Effector CD4-positive, alpha-beta T cell (primary cell): Measurements from ENCODE around the gene CFAP92.
A peak's percentile ranks its signal among the peaks of the same experiment; 100 is the strongest.

Source experiments
- DNase-seq: peaks from one replicate; pipeline ENCODE4 v3.0.0-alpha.2; 2020

CFAP92 gene

DNA sequence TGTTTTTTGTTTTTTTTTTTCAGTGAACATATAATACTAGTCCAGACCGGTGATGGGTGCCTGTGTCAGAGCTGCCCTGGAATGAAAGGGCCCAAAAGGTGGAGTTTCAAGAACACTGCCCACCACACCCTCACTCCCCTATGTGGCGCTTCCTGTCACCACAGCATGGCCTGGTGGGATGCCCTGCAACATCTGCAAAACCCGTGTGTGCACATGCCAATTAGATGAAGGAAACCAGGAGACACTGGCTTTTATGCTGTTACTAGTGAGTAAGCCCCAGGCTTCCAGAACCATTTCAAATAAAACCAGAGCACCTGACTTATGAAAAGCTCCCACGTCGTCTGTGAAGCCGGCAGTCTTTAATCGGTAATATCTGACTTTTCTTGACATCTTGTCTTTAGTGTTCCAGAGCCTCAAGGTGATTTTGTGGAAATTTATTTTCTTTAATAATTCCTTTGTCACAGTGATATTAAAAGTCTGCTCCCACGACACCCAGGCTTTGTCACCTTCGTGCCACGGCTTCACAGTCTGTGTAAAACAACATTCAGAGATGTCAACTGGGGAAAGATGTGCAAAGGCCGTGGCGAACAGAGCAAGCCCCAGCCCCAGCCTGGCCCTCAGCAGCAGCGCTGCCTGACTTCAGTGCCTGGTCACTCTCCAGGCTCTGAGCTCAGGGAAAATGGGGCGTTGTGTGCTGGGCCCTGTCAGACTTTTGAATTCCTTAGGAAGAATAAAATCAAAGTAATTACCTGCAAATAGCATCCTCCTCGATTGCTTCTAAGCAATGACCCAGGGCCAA, 6.4 kb downstream of the CFAP92 start:
- no peak for DNase-seq

DNA sequence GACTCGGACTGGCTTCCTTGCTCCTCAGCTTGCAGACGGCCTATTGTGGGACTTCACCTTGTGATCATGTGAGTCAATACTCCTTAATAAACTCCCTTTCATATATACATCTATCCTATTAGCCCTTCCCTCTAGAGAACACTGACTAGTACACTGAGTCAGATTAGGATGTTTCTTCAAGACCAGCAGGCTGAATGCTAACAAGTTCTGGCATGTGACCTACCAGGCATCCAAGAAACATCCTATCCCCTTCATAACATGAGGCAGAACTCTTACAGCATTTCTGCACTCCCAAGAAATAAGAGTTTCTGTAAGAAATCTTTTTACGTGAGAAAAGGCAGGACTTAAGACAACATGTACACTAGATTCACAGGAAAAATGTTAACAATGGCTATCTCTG, 9.3 kb downstream of the CFAP92 start:
- no peak for DNase-seq

DNA sequence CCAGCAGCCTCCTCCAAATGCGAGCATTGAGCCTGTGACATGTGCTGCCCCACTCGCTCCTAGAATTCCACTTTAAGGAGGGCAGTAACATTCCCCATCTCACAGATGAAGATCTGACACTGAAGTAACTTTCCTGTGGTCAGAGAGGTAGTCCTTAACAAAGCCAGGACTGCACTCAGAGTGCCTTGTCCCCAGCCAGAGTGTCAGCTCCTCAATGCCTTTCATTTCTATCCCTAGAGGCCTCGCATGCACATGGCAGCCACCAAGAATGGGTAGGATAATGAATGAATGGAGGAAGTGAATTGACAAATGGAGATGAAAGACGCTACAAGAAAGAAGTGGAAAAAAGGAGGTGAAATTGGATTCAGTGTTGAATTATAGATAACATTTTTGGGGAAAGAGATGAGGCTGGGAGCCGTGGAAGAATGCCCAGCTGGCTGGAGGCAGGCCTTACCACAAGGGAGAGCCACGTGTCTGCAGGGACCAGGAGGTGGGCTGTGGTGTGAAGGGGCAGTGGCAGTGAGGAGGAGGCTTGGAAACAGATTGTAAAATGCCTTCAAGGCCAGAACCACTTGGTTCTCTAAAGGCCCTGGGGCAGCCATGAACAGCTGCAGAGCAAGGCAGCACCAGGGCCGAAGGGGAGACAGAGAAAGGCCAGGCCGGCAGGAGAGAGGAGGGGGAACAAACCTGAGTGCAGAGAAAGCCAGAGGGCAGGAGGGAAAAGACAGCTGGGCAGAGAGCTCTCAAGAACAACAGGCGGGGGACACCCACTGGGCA, 10.4 kb downstream of the CFAP92 start:
- DNase-seq, result no peak

DNA sequence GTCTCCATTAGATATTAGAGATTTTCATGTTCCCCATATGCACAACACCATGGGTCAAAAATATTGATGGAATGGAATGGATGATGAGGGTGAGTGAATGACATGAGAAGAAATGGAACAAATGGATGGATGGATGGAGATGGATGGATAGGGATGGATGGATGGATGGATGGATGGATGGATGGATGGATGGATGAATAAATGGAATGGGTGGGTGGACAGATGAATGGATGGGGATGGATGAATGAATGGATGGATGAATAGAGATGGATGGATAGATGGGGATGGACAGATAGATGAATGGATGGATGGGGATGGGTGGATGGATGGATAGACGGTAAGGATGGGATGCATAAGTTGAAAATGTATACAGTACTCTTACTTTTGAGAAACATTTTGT, 18.6 kb downstream of the CFAP92 start:
- no peak for DNase-seq

DNA sequence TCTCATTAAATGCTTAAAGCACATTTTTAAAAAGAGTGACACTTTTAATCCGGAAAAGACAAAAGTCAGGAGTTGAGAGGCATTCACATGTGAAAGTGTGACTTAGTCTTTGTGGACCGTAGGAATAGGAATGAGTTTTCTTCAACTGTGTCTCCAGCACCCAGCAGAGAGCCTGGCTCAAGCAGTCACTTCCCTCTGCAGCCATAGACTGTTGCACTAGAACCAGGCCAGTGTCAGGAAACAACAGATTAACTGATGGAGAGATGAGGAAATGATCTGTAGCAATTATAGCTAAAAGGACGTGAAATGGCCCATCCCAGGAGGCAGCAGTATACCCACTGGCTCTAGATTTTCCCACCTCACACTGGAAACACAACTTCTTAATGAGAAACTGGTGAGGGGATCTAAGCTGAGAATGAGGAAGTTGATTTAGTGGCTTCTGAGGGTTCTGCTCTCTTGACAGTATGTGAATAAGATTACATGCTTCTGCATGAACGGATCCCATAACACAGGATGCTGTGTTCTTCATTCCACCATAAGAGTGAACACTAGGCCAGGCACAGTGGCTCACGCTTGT, 19.8 kb downstream of the CFAP92 start:
- DNase-seq, result no peak

DNA sequence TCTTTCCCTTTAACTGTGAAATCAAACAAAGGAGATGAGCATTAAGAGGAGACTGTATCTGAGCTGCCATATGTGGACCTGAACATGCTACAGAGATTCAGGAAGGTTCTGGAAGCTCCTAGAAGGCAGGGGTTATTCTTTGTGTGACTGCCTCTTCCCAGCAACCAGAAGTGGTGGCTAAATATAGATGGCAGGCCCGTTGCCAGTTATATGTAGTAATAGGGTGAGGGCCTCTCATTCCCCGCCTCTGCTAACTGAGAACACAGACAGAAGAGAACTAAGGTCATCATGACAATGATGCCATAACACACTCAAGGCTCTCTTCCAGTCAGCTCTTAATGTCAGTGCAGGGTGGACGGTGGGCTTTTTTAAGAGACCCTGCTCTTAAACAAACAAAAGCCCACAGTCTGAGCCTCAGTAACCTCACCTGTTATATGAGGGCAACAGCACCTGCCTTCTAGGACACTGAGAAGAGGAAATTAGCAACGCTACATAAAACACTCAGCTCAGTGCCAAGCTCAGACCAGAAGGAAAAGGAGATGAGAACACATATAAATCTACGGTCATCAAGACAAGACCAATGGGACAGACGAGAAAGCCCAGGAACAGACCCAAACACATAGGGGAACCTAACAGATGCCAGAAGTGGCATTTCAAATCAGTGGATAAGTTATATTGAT, 22.3 kb downstream of the CFAP92 start:
- no peak for DNase-seq

DNA sequence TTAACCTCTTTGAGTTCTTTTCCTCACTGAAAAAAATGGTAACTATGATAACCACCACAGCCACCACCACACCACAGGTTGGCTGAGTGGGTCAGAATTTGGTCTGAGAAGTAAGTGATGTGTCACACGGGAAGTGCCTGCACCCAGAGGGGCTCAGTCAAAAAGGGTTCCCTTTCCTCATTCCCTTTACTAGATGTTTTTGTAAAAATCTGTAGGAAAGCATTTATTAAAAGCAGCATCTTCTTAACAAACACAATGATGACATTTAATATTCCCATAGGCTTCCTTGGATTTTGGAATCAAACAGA, 23.2 kb downstream of the CFAP92 start:
- no peak for DNase-seq

DNA sequence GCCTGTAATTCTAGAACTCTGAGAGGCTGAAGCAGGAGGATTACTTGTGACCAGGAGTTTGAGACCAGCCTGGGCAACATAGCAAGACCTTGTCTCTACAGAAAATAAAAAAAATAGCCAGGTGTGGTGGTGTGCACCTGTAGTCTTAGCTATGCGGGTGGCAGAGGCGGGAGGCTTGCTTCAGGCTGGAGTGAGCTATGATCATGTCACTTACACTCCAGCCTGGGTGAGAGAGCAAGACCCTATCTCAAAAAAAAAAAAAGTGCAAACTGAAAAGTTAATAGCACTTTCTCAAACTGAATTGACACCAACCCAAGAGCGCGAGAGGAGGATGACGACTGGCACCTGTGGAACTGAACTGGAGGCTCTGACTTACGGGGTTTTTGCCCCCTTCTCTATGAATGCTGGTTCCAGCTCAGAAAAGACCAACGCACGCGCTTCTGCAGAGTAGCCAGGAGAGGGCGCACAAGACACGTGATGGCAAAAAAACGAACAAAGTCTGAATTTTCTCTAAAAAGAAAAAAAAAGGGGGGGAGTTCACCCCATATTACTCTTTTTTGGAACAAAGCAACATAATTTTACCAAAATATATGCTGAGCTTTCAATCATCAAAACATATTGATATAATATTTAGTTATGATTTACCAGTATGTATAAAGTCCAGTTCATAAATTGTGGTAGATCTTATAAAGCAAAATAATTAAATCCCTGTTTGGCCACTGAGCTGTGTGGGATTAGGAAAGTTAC, 23.7 kb downstream of the CFAP92 start:
- DNase-seq, result peak; percentile 56

DNA sequence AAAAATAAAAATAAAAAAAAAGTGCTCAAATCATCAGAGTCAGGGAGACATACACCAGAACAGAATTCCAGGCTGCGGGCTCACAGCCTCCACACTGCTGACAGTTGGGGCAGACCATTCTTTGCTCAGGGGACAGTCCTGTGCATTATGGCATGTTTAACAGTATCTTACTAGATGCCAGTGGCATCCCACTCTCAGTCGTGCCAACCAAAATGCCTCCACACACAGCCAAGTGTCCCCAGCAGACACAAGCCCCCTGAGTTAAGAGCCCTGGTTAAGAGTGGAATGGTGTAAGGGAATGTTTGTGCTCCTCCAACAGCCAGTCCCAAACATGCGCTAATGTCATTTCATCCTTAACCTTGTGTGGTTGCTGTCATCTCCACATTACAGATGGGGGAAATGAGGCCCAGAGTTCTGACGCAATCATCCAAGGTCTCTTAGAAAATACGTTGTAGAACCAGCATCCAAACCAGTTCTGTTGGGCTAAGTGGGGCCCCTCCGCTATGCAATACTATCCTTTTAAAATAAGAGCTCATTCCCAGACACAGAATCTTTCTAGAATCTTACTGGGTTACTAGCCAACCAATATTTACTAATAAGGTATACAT, 26.0 kb downstream of the CFAP92 start:
- DNase-seq, result no peak

DNA sequence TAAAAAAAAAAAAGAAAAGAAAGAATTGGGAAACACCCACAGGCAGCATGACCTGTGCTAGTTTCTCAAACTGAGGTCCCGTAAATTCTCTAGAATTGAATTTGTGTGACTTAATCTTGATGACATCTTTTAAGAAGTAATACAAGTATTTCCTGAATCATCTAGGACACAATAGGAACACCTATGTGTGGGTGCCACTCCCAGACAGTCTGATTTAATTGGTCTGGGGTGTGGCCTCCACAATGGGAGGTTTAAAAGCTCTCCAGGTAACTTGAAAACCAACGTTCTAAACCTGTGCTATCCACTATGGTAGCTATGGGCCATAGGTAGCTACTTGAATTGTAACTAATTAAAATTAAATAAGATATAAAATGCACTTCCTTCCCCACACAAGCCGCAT, 28.1 kb downstream of the CFAP92 start:
- DNase-seq, result no peak

DNA sequence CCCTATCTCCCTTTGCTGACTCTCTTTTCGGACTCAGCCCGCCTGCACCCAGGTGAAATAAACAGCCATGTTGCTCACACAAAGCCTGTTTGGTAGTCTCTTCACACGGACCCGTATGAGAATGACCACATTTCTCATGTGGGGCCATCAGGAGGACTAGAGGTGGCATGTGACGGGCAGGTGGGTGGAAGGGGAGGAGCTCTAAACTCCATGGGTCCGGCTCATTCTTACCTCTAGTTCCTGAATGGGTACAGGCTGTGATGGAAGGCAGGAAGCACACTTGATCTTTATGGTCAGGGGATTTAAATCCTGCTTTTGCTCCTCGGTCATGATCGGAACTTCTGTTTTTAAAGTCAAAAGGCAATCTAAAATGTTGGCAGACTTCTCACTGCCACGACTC, 28.6 kb downstream of the CFAP92 start:
- DNase-seq, result no peak

DNA sequence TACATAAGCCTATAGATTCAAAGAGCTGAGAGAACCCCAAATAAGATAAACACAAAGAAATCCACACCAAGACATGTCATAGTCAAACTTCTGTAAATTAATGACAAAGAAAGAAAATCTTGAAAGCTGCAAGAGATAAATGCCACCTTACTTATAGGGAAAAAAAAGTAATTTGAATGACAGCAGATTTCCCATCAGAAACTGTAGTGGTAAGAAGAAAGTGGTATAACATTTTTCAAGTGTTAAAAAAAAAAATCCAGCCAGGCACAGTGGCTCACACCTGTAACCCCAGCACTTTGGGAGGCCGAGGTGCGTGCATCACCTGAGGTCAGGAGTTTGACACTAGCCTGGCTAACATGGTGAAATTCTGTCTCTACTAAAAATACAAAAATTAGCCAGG, 37.4 kb downstream of the CFAP92 start:
- no peak for DNase-seq

DNA sequence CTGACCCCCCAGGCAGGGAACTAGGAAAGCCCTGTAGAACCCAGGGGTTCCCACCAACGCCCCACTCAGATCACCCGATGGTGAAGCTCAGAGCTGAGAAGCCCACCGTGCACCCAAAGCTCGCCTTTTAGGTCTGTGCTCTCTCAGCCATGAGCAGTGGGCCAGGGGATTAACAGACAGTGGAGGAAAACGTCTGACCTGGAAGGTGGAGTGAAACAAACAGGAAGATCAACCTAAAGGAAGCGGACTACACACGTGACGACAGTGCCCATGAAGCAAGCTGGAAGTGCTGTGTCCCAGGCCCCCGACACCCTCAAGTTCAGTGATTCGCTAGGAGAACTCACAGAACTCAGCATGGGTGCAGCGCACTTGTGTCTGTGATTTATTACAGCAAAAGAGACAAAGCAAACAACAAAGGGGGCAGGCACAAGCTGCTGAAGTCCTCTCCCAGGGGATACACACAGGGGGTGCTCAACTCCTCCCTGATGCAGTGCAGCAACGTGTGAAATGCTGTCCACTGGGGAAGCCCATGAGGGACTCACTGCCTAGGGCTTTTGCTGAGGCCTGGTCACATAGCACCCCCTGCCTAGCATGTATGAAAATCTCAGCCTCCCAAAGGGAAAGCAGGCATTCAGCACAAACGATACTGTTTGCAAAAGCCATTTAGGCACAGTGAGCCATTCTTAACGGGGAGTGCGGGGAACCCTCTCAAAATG, 43.5 kb downstream of the CFAP92 start:
- DNase-seq, result no peak

DNA sequence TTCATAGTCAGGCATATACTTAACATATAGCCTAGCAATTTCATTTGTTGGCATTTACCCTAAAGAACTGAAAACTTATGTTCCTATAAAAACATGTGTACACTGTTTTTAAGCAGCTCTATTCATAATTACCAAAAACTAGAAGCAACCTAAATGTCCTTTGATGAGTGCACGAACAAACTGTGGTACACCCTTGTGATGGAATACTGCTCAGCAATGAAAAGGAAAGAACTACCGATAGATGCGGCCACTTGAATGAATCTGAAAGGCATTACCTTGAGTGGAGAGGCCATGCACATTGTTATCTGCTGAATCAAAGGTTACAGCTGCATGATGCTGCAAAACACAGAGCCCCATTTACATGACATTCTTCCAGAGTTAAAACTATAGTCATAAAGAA, 44.7 kb downstream of the CFAP92 start:
- DNase-seq, result no peak

DNA sequence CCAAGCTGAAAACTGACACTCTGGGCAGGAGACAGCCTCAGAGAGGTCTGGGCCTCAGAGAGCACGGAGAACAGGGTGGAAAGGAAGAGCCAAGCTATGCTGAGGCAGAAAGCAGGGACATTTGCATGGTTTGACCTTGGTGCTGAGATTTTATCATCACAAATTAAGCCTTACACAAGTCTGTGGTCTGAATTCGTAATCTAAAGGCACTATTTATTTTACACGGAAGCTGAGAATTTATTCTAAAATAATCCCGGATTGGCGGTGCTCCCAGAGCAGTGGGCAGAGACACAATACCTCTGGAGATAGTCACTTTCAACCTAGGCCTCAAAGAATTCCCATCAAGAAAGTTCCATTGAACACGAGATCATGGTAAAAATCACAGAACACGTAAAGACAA, 47.5 kb downstream of the CFAP92 start:
- no peak for DNase-seq

DNA sequence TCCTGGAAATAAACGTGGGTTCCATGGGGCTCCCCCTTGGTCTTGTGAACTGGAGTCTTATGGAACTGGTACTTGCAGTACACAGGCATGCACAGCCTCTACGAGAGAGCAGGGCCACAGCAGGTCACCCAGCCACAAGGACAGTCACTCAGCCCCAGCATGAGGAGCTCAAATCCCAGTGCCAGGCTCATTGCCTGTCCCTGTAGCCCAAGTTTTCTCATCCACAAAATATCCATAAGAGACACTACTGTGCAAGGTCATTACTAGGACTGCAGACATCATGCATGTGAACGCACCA, 48.0 kb downstream of the CFAP92 start:
- no peak for DNase-seq

DNA sequence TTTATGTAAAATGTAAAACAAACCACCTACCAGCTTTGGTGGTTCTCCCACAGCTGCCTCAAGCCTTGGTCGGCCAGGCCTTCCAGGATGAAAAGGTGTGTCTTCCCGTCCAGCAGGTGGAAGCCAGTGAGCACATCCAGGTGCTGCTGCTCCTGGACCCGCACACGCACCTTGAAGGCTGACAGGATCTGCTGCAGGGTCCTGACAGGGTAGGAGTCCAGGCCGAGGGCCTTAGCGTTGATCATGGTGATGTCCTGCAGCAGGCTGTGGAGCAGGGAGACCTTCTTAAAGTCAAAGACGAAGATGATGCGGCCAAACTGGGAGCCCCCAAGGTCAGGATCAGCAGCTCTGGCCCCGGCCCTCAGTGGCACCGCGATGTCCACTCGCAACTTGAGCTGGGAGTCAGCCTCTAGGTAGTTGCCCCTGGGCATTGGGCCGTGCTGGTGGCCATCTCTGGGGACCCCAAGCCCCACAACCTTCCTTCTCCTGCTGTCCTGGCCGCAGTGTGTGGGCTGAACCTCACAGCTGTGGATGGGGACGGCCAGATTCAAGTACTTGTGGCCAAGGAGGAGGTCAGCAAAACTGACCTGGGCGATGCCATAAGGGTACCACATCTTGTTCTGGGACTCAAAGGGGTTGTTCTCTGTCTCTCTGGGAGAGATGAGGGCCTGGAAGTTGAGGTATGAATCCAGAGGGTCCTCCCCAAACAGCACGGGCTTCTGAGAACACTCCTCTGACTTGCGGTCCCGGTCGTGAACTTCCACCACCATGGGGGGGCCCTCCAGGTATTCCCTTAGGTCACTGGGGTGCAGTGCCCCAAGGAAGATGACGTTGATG, 48.6 kb downstream of the CFAP92 start:
- no peak for DNase-seq

DNA sequence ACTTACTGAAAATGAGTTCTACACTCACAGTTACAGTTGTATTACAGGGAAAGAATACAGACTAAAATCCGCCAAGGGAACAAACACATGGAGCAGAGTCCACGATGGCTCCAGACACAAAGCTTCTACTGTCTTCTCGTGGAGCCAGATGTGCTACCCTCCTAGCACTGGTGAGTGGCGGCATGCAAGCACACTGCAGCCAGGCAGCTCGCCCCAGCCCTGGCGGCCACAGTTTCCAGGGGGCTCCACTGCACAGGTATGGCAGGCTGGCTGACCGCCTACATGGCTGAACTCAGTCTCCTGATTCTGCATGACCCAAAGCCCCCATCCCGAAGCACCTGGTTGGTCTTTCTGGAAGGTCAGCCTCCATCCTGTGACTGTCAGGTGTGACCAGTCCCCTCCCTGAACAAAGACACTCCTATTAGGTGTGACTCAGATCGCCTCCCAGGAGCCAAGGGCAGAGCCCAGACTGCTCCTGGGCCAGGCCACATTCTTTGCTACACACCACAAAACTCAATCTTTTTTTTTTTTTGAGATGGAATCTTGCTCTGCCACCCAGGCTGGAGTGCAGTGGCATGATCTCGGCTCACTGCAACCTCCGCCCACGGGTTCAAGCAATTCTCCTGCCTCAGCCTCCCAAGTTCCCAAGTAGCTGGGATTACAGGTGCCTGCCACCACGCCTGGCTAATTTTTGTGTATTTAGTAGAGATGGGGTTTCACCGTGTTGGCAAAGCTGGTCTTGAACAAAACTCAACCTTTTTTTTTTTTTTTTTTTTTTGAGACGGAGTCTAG, 51.5 kb downstream of the CFAP92 start:
- no peak for DNase-seq

DNA sequence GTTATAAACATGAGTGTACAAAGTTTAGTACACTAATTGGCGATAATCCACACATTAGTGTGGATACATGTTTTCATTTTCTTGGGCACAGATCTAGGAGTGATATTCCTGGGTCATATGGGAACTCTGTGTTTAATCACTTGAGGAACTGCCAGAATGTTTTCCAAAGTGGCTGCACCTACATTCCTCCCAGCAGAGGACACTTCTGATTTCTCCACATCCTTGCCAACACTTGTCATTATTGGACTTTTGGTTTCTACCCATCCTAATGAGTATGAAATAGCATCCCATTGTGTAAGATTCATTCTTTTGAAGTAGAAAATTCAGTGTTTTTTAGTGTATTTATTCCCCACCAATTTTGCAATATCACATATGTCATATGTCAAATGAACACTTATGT, 53.6 kb downstream of the CFAP92 start:
- no peak for DNase-seq

DNA sequence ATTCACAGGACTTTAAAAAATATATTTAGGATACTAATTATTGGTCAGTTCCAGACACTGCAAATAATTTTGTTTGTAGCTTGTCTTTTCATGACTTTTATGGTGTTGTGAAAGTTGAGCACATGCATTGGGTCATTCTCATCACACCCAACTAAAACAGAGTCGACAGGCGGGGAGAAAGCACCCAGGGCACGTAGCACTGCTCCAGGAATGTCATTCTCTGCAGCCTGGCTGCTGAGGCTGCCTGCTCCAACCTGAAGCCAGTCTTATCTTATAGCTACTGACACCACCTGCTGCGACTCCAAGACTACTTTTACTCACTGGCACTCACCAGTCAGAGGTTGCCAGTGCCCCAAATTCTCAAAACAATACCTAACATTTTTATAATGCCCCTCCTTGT, 57.5 kb downstream of the CFAP92 start:
- no peak for DNase-seq
